Type B pancreatic cell (in vitro differentiated cells): ENCODE data around the gene ADARB2. TPM values are rescaled to one million over a fixed set of nuclear protein-coding genes. Genes with fewer than 3 reads are reported as not detected.

Experiments
- DNase-seq: peaks from one replicate; pipeline ENCODE4 v3.0.0; 2021; ENCODE audit warnings: mixed read lengths; ENCODE audit not compliant: unreplicated experiment; ENCODE audit errors: extremely low spot score
- H3K27ac Mint-ChIP-seq: 2 replicates; pipeline ENCODE4 v1.8.0; 2021; ENCODE audit warnings: mild to moderate bottlenecking, mixed read lengths
- H3K27me3 Mint-ChIP-seq: 2 replicates; pipeline ENCODE4 v1.8.0; 2021; ENCODE audit warnings: mixed read lengths
- H3K36me3 Mint-ChIP-seq: 2 replicates; pipeline ENCODE4 v1.8.0; 2021; ENCODE audit warnings: mixed read lengths
- H3K4me1 Mint-ChIP-seq: one replicate; pipeline ENCODE4 v1.8.0; 2021; ENCODE audit warnings: mixed read lengths; ENCODE audit not compliant: unreplicated experiment
- H3K4me3 Mint-ChIP-seq: 2 replicates; pipeline ENCODE4 v1.8.0; 2021; ENCODE audit warnings: mild to moderate bottlenecking, mixed read lengths
- H3K9me3 Mint-ChIP-seq: 2 replicates; pipeline ENCODE4 v1.8.0; 2021; ENCODE audit warnings: mixed read lengths
- CTCF ChIP-seq: fragments of 200-600 bp; sonication (generic); conservative IDR thresholded peaks from 2 replicates; pipeline ENCODE4 v1.5.0; 2021; ENCODE audit warnings: antibody characterized with exemption, mild to moderate bottlenecking
- total RNA-seq: library from RNA; stranded (reverse); gene quantifications from 2 replicates; pipeline ENCODE4 v1.2.1, GENCODE V29; 2021; ENCODE audit warnings: low replicate concordance

Gene ADARB2
- total RNA-seq, 1 donor from 2014 or later, result 4.9 TPM

DNA sequence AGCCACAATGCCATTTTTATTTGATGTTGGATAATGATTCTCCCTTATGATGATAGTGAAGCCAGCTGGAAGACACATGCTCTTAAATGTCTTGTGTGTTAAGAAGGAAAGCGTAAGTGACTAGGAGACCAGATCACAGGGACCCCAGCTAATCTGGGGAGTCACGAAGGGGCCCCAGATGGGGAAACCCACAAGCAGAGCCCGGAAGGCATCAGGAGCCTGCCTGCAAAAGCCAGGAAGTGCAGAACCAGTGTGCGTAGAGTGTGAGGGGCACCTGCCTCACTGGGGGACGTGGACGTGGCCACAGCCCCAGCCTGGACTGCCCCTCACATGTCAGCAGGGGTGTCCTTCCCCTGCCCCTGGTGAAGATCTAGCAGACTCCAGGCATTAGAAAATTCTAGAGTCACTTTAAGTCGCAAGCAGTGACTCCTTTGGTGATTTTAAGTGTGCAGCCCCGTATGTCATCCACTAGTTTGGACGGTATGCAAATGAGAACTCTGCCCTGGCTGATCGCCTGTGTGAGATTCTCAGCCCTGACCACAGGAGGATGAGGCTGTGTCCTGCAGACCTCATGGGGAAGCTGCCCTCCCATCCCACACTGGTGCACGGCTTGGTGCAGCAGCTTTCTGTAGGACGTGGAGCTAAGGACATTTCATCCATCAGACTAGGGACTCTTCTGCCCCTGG lies 438.1 kb downstream of the ADARB2 start:
- no peak overlapping the region for H3K4me3 Mint-ChIP-seq
- no peak for DNase-seq
- H3K36me3 Mint-ChIP-seq, result no peaks in the 10 kb centered on the region
- peaks cover 29% of the 10 kb centered on the region for H3K4me1 Mint-ChIP-seq
- no peak overlapping the region for H3K27ac Mint-ChIP-seq
- TF ChIP-seq CTCF, result no peak
- H3K27me3 Mint-ChIP-seq, result peaks cover 10% of the 10 kb centered on the region
- no peaks in the 10 kb centered on the region for H3K9me3 Mint-ChIP-seq

GRCh38 chr10:1297566-1298301 lies 439.6 kb downstream of the ADARB2 start:
- Mint-ChIP-seq H3K4me3 (no peak overlapping the region), H3K9me3 (no peaks in the 10 kb centered on the region), H3K4me1 (peaks cover 38% of the 10 kb centered on the region), H3K36me3 (no peaks in the 10 kb centered on the region), H3K27ac (no peak overlapping the region), H3K27me3 (peaks cover 10% of the 10 kb centered on the region)
- DNase-seq, result no peak
- peak; percentile 30 for TF ChIP-seq CTCF

DNA sequence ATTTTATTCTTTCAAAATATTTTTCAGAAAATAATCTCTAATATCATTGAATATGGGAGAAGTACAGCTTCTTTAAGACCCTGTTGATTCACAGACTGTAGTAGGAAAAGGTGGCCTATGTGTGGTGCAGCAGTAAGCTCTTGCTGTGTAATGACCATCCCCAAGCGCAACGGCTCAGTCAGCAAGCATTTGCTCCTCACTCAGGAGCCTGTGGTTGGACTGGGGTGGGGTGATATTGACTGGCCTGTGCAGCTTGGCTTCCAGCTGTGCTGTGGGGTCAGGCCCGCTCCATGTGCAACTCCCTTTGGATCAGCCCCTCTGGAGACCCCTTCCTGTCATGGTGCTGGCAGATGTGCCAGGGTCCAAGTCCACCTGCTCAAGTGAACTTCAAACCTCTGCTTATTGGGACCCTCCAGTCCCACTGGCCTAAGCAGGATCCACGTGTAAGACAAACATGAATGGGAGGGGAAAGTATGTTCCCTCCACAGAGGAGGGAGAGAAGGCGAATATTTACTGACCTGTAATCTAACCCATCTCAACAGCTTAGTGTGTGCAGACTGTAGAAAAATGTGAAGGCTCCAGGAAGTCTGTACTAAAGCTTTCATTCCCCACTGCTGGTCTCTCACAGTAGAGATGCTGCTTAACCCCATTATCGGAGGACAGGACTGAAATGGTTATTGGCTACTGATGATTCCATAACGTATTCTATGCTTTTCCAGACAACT lies 441.4 kb downstream of the ADARB2 start:
- Mint-ChIP-seq H3K4me1 (peaks cover 46% of the 10 kb centered on the region), H3K27me3 (peaks cover 10% of the 10 kb centered on the region), H3K4me3 (no peak overlapping the region)

GRCh38 chr10:1294748-1295147 lies 442.6 kb downstream of the ADARB2 start:
- DNase-seq, result no peak

More for the DNA sequence above, 441.4 kb downstream of the ADARB2 start:
- no peak for DNase-seq
- no peak overlapping the region for H3K27ac Mint-ChIP-seq
- no peaks in the 10 kb centered on the region for H3K36me3 Mint-ChIP-seq
- no peaks in the 10 kb centered on the region for H3K9me3 Mint-ChIP-seq
- TF ChIP-seq CTCF, result no peak

More at GRCh38 chr10:1294748-1295147, 442.6 kb downstream of the ADARB2 start:
- Mint-ChIP-seq H3K9me3 (no peaks in the 10 kb centered on the region), H3K27ac (peak overlapping the region; percentile 5), H3K27me3 (peaks cover 4% of the 10 kb centered on the region), H3K36me3 (no peaks in the 10 kb centered on the region), H3K4me1 (peaks cover 51% of the 10 kb centered on the region), H3K4me3 (no peak overlapping the region)
- no peak for TF ChIP-seq CTCF
